KMS-11 (cell line): ENCODE results near the gene NUP93.

Experiments
- H2AFZ ChIP-seq: fragments of 200-600 bp; sonication (generic); 2 replicates; pipeline ENCODE4 v1.6.1; 2016; ENCODE audit warnings: antibody characterized with exemption, mixed run types, low read depth
- H3K27ac ChIP-seq: fragments of 200-600 bp; sonication (generic); 2 replicates; pipeline ENCODE4 v1.6.1; 2016; ENCODE audit warnings: mild to moderate bottlenecking, mixed run types
- H3K27me3 ChIP-seq: fragments of 200-600 bp; sonication (generic); 2 replicates; pipeline ENCODE4 v1.6.1; 2017; ENCODE audit warnings: mild to moderate bottlenecking, low read depth, mixed run types, moderate library complexity; ENCODE audit not compliant: insufficient read depth
- H3K36me3 ChIP-seq: fragments of 200-600 bp; sonication (generic); 2 replicates; pipeline ENCODE4 v1.6.1; 2017; ENCODE audit warnings: mild to moderate bottlenecking, mixed run types; ENCODE audit not compliant: insufficient read depth
- H3K4me1 ChIP-seq: fragments of 200-600 bp; sonication (generic); 2 replicates; pipeline ENCODE4 v1.6.1; 2016; ENCODE audit warnings: mild to moderate bottlenecking, low read depth, mixed run types; ENCODE audit not compliant: poor library complexity, severe bottlenecking
- H3K4me2 ChIP-seq: fragments of 200-600 bp; sonication (generic); 2 replicates; pipeline ENCODE4 v1.7.0; 2016; ENCODE audit warnings: mild to moderate bottlenecking, mixed run types
- H3K4me3 ChIP-seq: fragments of 200-600 bp; sonication (generic); IDR thresholded peaks from 2 replicates; pipeline ENCODE4 v1.6.1; 2017; ENCODE audit warnings: low read depth, low read length, mixed read lengths; ENCODE audit not compliant: insufficient read depth
- H3K79me2 ChIP-seq: fragments of 200-600 bp; sonication (generic); 2 replicates; pipeline ENCODE4 v1.6.1; 2016; ENCODE audit warnings: low read depth, mixed run types; ENCODE audit not compliant: insufficient read depth
- H3K9ac ChIP-seq: fragments of 200-600 bp; sonication (generic); 2 replicates; pipeline ENCODE4 v1.6.1; 2016; ENCODE audit warnings: mild to moderate bottlenecking, mixed run types
- H4K20me1 ChIP-seq: fragments of 200-600 bp; sonication (generic); 2 replicates; pipeline ENCODE4 v1.6.1; 2016; ENCODE audit warnings: mild to moderate bottlenecking, mixed run types; ENCODE audit not compliant: insufficient read depth
- CTCF ChIP-seq: fragments of 200-600 bp; sonication (generic); conservative IDR thresholded peaks from 2 replicates; pipeline ENCODE4 v1.6.1; 2017; ENCODE audit warnings: low read depth, mild to moderate bottlenecking, antibody characterized with exemption, low read length, moderate library complexity, mixed read lengths

NUP93 gene

GRCh38 chr16:56886826-56887225 lies 156.9 kb downstream of the NUP93 start:
- TF ChIP-seq CTCF: no peak
- Histone ChIP-seq H3K36me3 (no peaks in the 10 kb centered on the region), H4K20me1 (no peaks in the 10 kb centered on the region), H3K4me2 (no peak overlapping the region), H3K79me2 (no peaks in the 10 kb centered on the region), H3K4me3 (no peak overlapping the region), H3K9ac (no peak overlapping the region), H3K4me1 (no peaks in the 10 kb centered on the region), H3K27ac (no peak overlapping the region), H2AFZ (no peak overlapping the region), H3K27me3 (no peaks in the 10 kb centered on the region)

GRCh38 chr16:56888806-56889205 lies 158.9 kb downstream of the NUP93 start:
- H3K9ac ChIP-seq: no peak overlapping the region
- no peak overlapping the region for H2AFZ ChIP-seq
- no peaks in the 10 kb centered on the region for H3K4me1 ChIP-seq
- H3K36me3 ChIP-seq: no peaks in the 10 kb centered on the region
- H3K4me3 ChIP-seq: no peak overlapping the region
- H3K4me2 ChIP-seq: no peak overlapping the region
- H3K27ac ChIP-seq: no peak overlapping the region
- H3K79me2 ChIP-seq: no peaks in the 10 kb centered on the region
- H3K27me3 ChIP-seq: no peaks in the 10 kb centered on the region
- H4K20me1 ChIP-seq: no peaks in the 10 kb centered on the region
- TF ChIP-seq CTCF: no peak

- Histone ChIP-seq H3K27ac (no peak overlapping the region), H3K27me3 (no peaks in the 10 kb centered on the region), H3K4me1 (no peaks in the 10 kb centered on the region), H4K20me1 (no peaks in the 10 kb centered on the region), H3K36me3 (no peaks in the 10 kb centered on the region), H3K79me2 (no peaks in the 10 kb centered on the region), H3K9ac (no peak overlapping the region), H2AFZ (no peak overlapping the region), H3K4me3 (no peak overlapping the region), H3K4me2 (no peak overlapping the region)
- no peak for TF ChIP-seq CTCF
Measured at GRCh38 chr16:56889206-56889605, 159.3 kb downstream of the NUP93 start.

GRCh38 chr16:56891685-56892084 lies 161.8 kb downstream of the NUP93 start:
- no peak for TF ChIP-seq CTCF
- no peak overlapping the region for H3K9ac ChIP-seq
- no peaks in the 10 kb centered on the region for H3K27me3 ChIP-seq
- H4K20me1 ChIP-seq: no peaks in the 10 kb centered on the region
- no peak overlapping the region for H3K4me2 ChIP-seq
- peaks cover 5% of the 10 kb centered on the region for H3K4me1 ChIP-seq
- no peak overlapping the region for H3K27ac ChIP-seq
- H3K79me2 ChIP-seq: no peaks in the 10 kb centered on the region
- no peak overlapping the region for H3K4me3 ChIP-seq
- no peak overlapping the region for H2AFZ ChIP-seq
- no peaks in the 10 kb centered on the region for H3K36me3 ChIP-seq
